ENCODE results near the gene DDX52. TPM values are rescaled to one million over a fixed set of nuclear protein-coding genes. Genes with fewer than 3 reads are reported as not detected.

The DDX52 gene
- total and polyA plus RNA-seq, 2 of the 13 experiments (the other 11 are each of a cell fraction or from before 2014, with no cell fraction given): 8.9 to 36.1 TPM

GRCh38 chr17:37676115-37676925, 33.1 kb upstream of the DDX52 start (continued):
- TF ChIP-seq AHDC1 (CRISPR knock-in tag; IDR thresholded peaks at IDR 0.05; ENCODE audit: borderline replicate concordance) (peak; percentile 44; the same call in 1 of the 2 replicates), PRMT3 (CRISPR knock-in tag; IDR thresholded peaks at IDR 0.05; ENCODE audit: borderline replicate concordance, low read depth) (no peak), ARID5B (CRISPR knock-in tag; IDR thresholded peaks at IDR 0.05) (peak; percentile 84), NR2F6 (IDR thresholded peaks at IDR 0.05) (peak; percentile 88), NR2F6 (CRISPR knock-in tag; IDR thresholded peaks at IDR 0.05) (peak; percentile 90), ZNF414 (CRISPR knock-in tag; IDR thresholded peaks at IDR 0.05) (0 out of 2 replicates have a peak, but pooled peaks have one; percentile 18), NCOA1 (CRISPR knock-in tag; IDR thresholded peaks at IDR 0.05) (no peak), ZNF724P (CRISPR knock-in tag; IDR thresholded peaks at IDR 0.05; ENCODE audit: borderline replicate concordance) (no peak), ZBED4 (CRISPR knock-in tag; IDR thresholded peaks at IDR 0.05; ENCODE audit: borderline replicate concordance) (no peak), ZNF232 (CRISPR knock-in tag; IDR thresholded peaks at IDR 0.05; ENCODE audit: borderline replicate concordance) (peak; percentile 55; the same call in 1 of the 2 replicates), SAP130 (CRISPR knock-in tag; IDR thresholded peaks at IDR 0.05; ENCODE audit: low read depth) (peak; percentile 53), AGO2 (optimal IDR thresholded peaks at IDR 0.05; ENCODE audit: low read depth, low read length) (no peak), HMG20B (CRISPR knock-in tag; conservative IDR thresholded peaks at IDR 0.05) (peak; percentile 50; the same call in 1 of the 2 replicates), ZNF235 (CRISPR knock-in tag; IDR thresholded peaks at IDR 0.05; ENCODE audit: borderline replicate concordance) (no peak)

Measured in HepG2 (cell line).